Central memory CD8-positive, alpha-beta T cell (primary cell): ENCODE results near the gene NIPAL3.
A peak's percentile ranks its signal among the peaks of the same experiment; 100 is the strongest.

Experiments
- ATAC-seq: fragments of 150-1000 bp; cut with Tn5 transposase; replicated peaks from 2 replicates; pipeline ENCODE4 v1.10.0; 2022; ENCODE audit warnings: mild to moderate bottlenecking, moderate FRiP score, moderate number of reproducible peaks; ENCODE audit not compliant: poor library complexity, severe bottlenecking; ENCODE audit errors: extremely low read depth
- DNase-seq, 2 donors: peaks; one replicate each; pipeline ENCODE4 v3.0.0; 2021; ENCODE audit warnings: low spot score in 2 of 2
- H3K27ac Mint-ChIP-seq: one replicate; pipeline ENCODE4 v1.8.0; 2022; ENCODE audit warnings: low read depth, mild to moderate bottlenecking, moderate library complexity, mixed read lengths
- H3K27me3 Mint-ChIP-seq: one replicate; pipeline ENCODE4 v1.8.0; 2022; ENCODE audit warnings: mixed read lengths
- H3K36me3 Mint-ChIP-seq: one replicate; pipeline ENCODE4 v1.8.0; 2022; ENCODE audit warnings: mild to moderate bottlenecking, moderate library complexity, mixed read lengths; ENCODE audit not compliant: insufficient read depth
- H3K4me1 Mint-ChIP-seq: one replicate; pipeline ENCODE4 v1.8.0; 2022; ENCODE audit warnings: mixed read lengths
- H3K4me3 Mint-ChIP-seq: one replicate; pipeline ENCODE4 v1.8.0; 2022; ENCODE audit warnings: mild to moderate bottlenecking, moderate library complexity, mixed read lengths
- H3K9me3 Mint-ChIP-seq: one replicate; pipeline ENCODE4 v1.8.0; 2022; ENCODE audit warnings: mixed read lengths

The NIPAL3 gene

GRCh38 chr1:24493785-24494184, 78.2 kb downstream of the NIPAL3 start:
- Mint-ChIP-seq H3K27ac (no peak overlapping the region), H3K36me3 (peaks cover 2% of the 10 kb centered on the region), H3K27me3 (peaks cover 10% of the 10 kb centered on the region), H3K9me3 (no peaks in the 10 kb centered on the region), H3K4me1 (peaks cover 8% of the 10 kb centered on the region), H3K4me3 (no peak overlapping the region)
- DNase-seq (no peak), ATAC-seq (no peak)

- peaks cover 41% of the 10 kb centered on the region for H3K4me1 Mint-ChIP-seq
- no peak overlapping the region for H3K27ac Mint-ChIP-seq
- no peak overlapping the region for H3K4me3 Mint-ChIP-seq
- H3K36me3 Mint-ChIP-seq, result peaks cover 16% of the 10 kb centered on the region
- no peaks in the 10 kb centered on the region for H3K9me3 Mint-ChIP-seq
- peak; percentile 12 for ATAC-seq
- DNase-seq, result peak in 1 of 2 donors; percentile 27
- no peaks in the 10 kb centered on the region for H3K27me3 Mint-ChIP-seq
Observed at GRCh38 chr1:24498589-24498988, 83.0 kb downstream of the NIPAL3 start.

- H3K27ac Mint-ChIP-seq, result no peak overlapping the region
- DNase-seq (no peak), ATAC-seq (no peak)
- H3K27me3 Mint-ChIP-seq, result no peaks in the 10 kb centered on the region
- peaks cover 54% of the 10 kb centered on the region for H3K4me1 Mint-ChIP-seq
- no peaks in the 10 kb centered on the region for H3K9me3 Mint-ChIP-seq
- peak overlapping the region; percentile 71 for H3K4me3 Mint-ChIP-seq
- H3K36me3 Mint-ChIP-seq, result peaks cover 29% of the 10 kb centered on the region
Observed at GRCh38 chr1:24500448-24501048, 84.9 kb downstream of the NIPAL3 start.

GRCh38 chr1:24501371-24502064, 85.9 kb downstream of the NIPAL3 start:
- H3K4me3 Mint-ChIP-seq, result peak overlapping the region; percentile 71
- no peak for DNase-seq
- peaks cover 62% of the 10 kb centered on the region for H3K4me1 Mint-ChIP-seq
- H3K9me3 Mint-ChIP-seq, result no peaks in the 10 kb centered on the region
- no peaks in the 10 kb centered on the region for H3K27me3 Mint-ChIP-seq
- no peak for ATAC-seq
- H3K27ac Mint-ChIP-seq, result peak overlapping the region; percentile 69
- H3K36me3 Mint-ChIP-seq, result peaks cover 32% of the 10 kb centered on the region

GRCh38 chr1:24502065-24502708, 86.6 kb downstream of the NIPAL3 start:
- Mint-ChIP-seq H3K4me1 (peaks cover 66% of the 10 kb centered on the region), H3K27me3 (no peaks in the 10 kb centered on the region), H3K9me3 (no peaks in the 10 kb centered on the region), H3K36me3 (peaks cover 33% of the 10 kb centered on the region), H3K27ac (peak overlapping the region; percentile 69), H3K4me3 (peak overlapping the region; percentile 71)
- ATAC-seq, result peak; percentile 64
- DNase-seq, result peak; percentile 69 to 79

GRCh38 chr1:24502709-24503058, 87.1 kb downstream of the NIPAL3 start, which contains the start of gene RCAN3:
Gene RCAN3, plus strand, starts transcription at chr1:24502836. Its CDS starts 11,537 bp downstream, at chr1:24514373.
- Mint-ChIP-seq H3K4me3 (peak within 1 kb of the TSS; percentile 94), H3K27ac (peak within 1 kb of the TSS; percentile 93), H3K4me1 (peaks cover 71% of the 10 kb centered on the region), H3K36me3 (peaks cover 37% of the 10 kb centered on the region), H3K9me3 (no peaks in the 10 kb centered on the region), H3K27me3 (no peaks in the 10 kb centered on the region)
- DNase-seq (peak; percentile 62 to 80), ATAC-seq (peak; percentile 71)

- Mint-ChIP-seq H3K27ac (peak overlapping the region; percentile 93), H3K36me3 (peaks cover 37% of the 10 kb centered on the region), H3K4me1 (peaks cover 74% of the 10 kb centered on the region), H3K27me3 (no peaks in the 10 kb centered on the region), H3K4me3 (peak overlapping the region; percentile 94), H3K9me3 (no peaks in the 10 kb centered on the region)
- peak in 1 of 2 donors; percentile 14 for DNase-seq
- ATAC-seq, result peak; percentile 8
Observed at GRCh38 chr1:24503059-24503751, 87.6 kb downstream of the NIPAL3 start.

- ATAC-seq, result no peak
- Mint-ChIP-seq H3K4me1 (peaks cover 72% of the 10 kb centered on the region), H3K36me3 (peaks cover 37% of the 10 kb centered on the region), H3K4me3 (peak overlapping the region; percentile 94), H3K27me3 (no peaks in the 10 kb centered on the region), H3K27ac (peak overlapping the region; percentile 93), H3K9me3 (no peaks in the 10 kb centered on the region)
- no peak for DNase-seq
Observed at GRCh38 chr1:24503870-24504523, 88.4 kb downstream of the NIPAL3 start.

- Mint-ChIP-seq H3K4me1 (peaks cover 72% of the 10 kb centered on the region), H3K36me3 (peaks cover 37% of the 10 kb centered on the region)
- ATAC-seq, result no peak
Observed at GRCh38 chr1:24504560-24504959, 89.0 kb downstream of the NIPAL3 start.

GRCh38 chr1:24505816-24506215, 90.2 kb downstream of the NIPAL3 start:
- H3K27me3 Mint-ChIP-seq, result no peaks in the 10 kb centered on the region
- H3K9me3 Mint-ChIP-seq, result no peaks in the 10 kb centered on the region
- no peak for ATAC-seq
- peaks cover 77% of the 10 kb centered on the region for H3K4me1 Mint-ChIP-seq
- peaks cover 38% of the 10 kb centered on the region for H3K36me3 Mint-ChIP-seq
- DNase-seq, result no peak
- no peak overlapping the region for H3K27ac Mint-ChIP-seq
- H3K4me3 Mint-ChIP-seq, result peak overlapping the region; percentile 61

More at GRCh38 chr1:24504560-24504959, 89.0 kb downstream of the NIPAL3 start:
- no peaks in the 10 kb centered on the region for H3K9me3 Mint-ChIP-seq
- DNase-seq, result no peak
- no peaks in the 10 kb centered on the region for H3K27me3 Mint-ChIP-seq
- H3K27ac Mint-ChIP-seq, result peak overlapping the region; percentile 93
- H3K4me3 Mint-ChIP-seq, result peak overlapping the region; percentile 94

GRCh38 chr1:24506691-24507381, 91.2 kb downstream of the NIPAL3 start:
- peak overlapping the region; percentile 81 for H3K27ac Mint-ChIP-seq
- DNase-seq, result peak in 1 of 2 donors; percentile 18
- peak overlapping the region; percentile 61 for H3K4me3 Mint-ChIP-seq
- peaks cover 74% of the 10 kb centered on the region for H3K4me1 Mint-ChIP-seq
- H3K9me3 Mint-ChIP-seq, result no peaks in the 10 kb centered on the region
- H3K27me3 Mint-ChIP-seq, result no peaks in the 10 kb centered on the region
- peaks cover 37% of the 10 kb centered on the region for H3K36me3 Mint-ChIP-seq
- ATAC-seq, result no peak
